ENCODE data around the gene MACROD1. TPM values are rescaled to one million over a fixed set of nuclear protein-coding genes. Genes with fewer than 3 reads are reported as not detected.

The MACROD1 gene
- total RNA-seq, 1 donor from 2014 or later = 19.3 TPM

DNA sequence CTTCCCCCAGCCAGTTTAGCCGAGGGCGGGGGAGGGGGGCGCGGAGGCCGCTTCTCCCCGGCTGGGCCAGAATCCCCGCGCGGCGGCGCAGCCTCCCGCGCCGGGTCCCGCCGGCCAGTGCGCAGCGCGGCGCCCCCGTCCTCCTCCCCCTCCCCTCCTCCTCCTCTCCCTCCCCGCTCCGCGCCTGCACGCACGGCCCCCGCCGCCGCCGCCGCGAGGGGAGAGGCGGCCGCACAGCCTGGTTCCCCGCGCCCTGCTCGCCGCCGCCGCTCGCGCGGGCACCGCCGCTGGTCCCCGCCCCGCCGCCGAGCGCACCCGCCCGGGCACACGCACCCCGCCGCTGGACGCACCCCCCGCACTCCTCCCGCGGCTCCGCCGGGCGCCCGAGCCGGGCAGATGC lies 130.3 kb downstream of the MACROD1 start, which contains the start of gene FLRT1:
Gene FLRT1 (plus strand): TSS at position 356 of the 400 bp plus-strand sequence. CDS start 80,337 bp downstream, outside the sequence.
- DNase-seq (ENCODE audit: low spot score) = no peak

DNA sequence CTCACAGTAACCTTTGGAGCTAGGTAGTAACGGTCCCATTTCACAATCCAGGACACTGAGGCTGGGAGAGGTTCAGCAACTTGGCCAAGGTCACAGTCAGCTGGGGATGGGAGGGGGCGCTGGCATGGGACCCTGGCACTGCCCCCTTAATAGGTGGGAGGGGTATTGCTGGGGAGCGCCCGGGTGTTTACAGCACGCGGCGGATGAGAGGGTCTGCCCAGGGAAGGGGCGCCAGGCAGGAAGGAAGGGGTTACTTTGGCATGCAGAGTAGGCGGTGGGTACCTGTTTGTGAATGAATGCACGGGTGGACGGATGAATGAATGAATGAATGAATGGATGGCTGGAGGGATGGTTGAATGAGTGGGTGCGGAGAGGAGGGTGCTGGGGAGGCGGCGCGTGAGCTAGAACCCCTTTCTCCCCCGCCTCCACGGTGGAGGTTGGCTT lies 130.8 kb downstream of the MACROD1 start:
- no peak for DNase-seq (ENCODE audit: low spot score)

DNA sequence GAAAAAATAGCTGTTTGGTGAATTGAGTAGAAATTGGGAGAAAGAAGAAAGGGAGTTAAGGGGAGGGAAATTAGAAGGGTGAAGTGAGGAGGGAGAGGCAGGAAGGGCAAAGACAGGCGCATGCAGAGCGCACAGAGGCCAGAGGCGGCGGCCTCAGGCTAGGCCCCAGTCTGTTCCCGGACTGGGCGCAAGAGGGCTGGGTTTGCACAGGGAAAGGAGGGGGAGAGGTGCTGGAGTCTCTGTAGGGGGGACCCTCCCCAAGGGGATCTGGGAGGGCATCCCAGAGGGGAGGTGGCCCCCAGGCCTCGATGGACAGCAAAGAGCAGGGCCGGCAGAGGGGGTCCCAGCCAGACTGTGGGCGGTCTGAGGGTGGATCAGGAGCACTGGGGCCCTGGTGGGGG lies 131.5 kb downstream of the MACROD1 start:
- DNase-seq (ENCODE audit: low spot score) = no peak

DNA sequence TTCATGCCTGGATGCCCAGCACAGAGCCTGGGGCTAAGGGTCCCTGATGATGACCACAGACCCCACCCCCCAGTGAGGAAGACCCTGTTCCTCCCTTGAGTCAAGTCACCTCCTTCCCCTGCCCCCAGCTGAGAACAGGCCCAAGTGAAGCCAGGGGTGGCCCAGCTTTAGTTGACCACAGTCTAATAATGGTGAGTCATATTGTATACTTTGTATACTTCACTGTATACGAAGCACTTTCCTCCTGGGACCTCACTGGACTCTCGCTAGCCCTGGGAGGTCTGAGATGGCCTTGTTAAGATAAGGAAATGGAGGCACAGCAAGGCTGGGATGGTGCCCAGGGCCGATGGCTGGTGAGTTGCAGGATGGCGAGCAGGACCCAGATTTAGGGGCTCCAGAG lies 133.9 kb downstream of the MACROD1 start:
- no peak for DNase-seq (ENCODE audit: low spot score)

DNA sequence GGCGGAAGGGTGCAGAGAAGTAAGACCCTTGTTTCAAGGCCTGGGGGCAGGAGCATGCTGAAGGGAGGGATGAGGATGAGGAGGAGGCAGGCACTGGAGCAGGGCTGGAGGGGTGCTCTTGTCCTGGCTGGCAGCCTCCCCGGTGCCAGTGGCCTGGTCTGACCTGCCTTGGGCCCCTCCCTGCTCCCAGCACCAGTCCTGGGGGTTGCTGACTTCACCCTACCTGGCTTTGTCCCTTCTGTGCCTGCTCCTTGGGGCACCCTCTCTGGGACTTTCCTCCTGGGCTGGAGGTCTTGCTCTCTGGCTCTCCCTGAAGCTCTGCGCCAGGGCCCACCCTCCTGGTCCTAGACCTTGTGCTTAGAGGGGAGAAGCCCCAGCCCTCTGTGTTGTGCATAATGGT lies 134.9 kb downstream of the MACROD1 start:
- DNase-seq (ENCODE audit: low spot score) = no peak

DNA sequence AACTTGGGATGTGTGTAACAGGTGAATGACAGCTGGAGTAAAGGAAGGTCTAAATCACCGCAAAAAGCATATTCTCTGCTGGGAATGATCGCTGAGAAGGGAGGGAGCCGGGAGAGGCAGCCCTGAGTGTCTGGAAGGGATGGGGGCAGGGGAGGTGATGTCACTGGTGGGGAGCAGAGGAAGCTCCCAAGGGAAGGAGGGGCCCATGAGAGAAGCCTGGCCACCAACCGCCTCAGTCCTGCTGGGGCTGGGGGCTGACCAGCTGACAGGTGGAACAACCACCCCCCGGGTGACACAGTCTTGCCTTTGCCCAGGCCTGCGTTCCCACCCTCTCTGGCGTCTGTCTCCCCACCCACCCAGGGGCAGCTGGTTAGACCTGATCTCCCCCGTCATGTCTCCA lies 136.1 kb downstream of the MACROD1 start:
- DNase-seq (ENCODE audit: low spot score) = no peak

DNA sequence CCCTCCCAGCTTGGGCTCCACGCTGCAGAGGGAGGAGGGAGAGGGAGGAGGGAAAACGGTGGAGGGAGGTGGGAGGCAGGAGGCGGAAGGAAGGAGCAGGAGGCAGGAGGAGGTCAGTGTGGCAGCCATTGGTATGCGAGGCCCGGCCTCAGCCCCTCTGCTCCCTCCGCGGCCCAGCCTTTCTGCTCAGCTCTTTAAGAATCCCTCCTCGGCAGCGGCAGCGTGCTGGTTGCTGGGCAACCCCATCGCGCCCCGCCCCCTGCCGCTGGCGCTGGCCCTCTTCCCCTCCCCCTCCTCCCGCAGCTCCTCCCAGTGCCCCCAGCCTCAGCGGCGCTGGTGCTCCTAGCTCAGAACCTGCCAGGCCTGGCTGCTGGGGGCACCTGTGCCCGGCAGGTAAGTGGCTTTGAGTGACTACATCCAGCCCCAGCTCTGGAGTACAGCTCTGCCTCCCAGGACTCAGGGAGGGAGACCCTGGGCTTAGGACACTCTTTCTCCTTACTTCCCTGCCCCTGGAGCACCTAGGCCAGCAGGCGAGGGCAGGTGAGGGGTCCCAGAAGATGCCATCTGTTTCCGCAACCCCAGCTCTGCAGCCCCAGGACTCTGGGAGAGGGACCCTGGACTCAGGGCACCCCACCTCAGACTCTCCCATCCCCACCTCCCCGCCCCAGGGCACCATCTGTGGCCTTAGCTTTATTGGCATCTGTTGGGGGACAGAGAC lies 137.4 kb downstream of the MACROD1 start:
- DNase-seq (ENCODE audit: low spot score) = no peak

DNA sequence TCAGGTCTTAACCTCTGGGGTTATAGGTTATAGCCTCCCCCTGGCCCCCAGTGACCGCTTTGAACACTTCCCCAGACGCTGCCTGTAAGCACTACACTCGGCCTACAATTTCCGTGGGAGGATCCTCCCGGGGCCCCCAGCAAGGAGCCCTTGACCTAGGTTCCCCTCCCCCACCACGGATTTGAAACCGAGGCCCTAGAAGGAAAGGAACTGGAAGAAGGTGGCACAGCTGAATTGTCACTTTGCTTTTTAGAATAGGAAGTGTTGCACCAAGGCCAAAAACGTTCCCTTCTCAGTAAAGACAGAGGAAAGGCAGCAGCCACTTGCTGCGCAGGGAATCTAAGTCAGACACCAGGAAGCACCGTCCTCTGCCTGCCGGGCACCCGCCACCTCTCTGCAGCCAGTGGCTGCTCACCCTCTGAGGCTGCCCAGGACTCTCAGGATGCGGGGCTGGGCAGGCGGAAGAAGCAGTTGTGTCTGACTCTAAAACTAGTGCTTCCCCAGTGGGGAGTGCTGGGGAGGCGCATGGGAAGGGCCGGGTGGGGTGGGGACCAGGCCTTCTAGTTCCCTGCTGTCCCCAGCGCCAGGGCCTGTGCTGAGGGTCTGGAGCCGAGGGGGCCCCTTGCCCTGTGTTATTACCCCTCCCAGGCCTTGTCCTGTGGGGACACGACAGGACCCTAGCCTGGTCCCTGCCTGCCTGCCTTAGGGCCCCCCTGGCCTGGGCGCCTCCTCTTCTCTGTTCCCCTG lies 138.1 kb downstream of the MACROD1 start:
- DNase-seq (ENCODE audit: low spot score) = no peak

DNA sequence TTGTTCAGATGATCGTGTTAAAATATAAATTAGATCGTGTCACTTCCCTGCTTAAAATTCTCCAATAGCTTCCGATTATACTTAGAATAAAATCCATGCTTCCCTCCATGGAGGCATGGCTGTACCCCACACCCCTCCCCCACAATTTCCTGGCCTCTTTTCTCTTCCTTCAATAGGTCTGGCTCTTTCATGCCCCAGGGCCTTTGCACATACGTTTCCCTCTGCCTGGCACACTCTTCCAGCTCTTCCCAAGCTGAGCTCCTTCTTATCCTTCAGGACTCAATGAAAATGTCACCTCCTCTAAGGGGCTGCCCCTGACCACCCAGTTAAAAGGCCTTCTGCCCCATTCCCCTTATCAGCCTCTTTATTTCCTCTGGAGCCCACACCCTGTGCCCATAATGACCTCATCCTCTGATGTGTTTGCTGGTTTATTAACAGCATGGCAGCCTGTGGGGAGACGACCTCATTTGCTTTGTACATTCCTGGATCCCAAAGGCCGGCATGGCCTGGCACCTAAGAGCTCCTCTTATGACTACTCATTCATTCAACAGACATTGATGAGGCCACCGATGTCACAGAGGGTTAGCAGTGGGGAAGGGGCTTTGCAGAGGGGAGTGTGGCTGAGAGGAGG lies 139.2 kb downstream of the MACROD1 start:
- DNase-seq (ENCODE audit: low spot score) = no peak

DNA sequence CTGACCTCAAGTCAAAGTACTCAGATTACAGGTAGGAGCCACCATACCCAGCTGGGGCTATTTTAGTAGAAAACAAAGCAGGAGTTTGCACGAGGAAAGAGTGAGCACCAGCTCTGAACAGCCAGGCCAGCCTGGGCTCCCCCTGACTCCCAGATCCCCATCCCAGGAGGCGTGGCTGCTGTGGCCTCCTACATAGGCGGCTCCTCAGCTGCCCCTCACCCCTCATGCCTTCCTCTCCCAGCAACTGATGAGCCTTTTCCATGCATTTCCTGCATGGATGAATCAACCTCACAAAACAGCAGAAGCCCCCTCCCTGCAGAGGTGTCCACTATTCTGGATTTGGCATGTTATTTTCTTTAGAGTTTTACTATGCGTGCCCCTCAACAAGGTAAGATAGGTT lies 140.7 kb downstream of the MACROD1 start:
- DNase-seq (ENCODE audit: low spot score) = no peak

DNA sequence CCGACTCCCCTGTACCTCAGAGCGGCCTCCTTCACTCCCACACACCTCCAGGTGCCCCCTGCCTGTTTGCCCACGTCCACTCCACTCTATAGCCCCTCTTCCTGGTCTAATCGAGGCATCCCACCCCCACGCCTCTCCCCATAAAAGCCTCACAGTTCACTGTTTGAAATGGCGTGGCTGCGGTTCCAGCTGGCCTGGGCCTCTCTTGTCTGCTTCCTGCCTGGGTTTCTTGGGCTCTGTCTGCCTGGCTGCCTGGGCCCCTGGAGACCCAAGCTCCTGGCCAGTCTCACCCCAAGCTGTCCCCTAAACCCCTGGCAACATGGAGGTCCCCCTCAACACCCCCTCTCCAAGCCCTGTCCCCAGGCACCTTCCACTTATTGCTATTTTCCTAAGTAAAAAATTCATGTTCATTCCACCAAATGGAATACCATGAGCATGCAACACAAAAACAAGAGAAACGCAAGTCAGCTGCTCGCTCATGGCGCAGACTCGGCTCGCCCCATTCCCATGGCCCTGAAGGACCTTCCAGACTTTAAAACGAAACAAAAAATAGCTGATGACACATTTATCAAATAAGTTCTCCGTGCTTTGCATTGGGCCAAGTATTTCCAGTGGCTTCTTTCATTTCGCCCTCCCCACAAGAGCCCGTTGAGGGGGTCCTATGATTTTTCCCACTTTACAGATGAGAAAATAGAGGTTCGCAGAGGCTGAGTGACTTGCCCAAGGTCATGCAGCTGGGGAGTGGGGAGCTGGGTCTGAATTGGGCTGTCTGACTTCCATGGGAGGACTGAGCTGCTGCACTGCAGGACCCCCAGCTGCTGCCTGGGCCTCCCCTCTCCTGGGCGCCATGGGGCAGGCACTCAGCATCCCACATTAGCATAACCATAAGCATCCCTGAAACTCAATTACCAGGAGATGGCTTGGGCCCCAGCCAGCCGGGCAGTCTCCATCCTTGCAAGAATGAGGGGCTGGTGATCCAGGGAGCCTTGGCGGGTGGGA lies 141.9 kb downstream of the MACROD1 start:
- no peak for DNase-seq (ENCODE audit: low spot score)

DNA sequence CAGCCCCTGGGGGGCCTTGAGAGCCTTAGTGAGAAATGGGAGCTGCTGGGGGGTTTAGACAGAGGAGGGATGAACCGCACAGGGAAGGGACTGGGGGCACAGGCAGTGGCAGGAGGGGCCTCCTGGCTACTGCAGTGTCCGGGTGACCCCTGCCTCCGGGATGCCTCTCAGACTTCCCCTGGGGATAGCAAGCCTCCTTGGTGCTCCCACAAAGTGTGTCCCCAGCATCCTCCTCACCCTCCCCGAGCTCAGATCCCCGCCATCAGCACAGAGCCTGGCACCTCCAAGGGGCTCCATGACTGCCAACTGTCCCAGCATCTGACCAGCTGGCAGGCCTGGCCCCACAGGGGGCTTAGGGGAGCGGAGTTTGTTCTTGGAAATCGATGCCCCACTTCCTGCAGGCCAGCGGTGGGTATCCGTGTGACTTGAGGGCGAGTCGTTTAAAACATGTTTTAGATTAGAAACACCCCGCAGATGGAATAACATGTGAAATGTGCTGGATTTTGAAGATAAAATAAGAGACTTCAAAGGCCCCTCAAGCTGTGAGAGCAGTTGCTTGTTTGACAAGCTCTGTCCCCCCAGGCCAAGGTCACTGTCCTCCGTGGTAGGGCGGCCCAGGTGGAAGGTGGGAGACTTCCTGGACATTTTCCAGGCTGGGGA lies 143.7 kb downstream of the MACROD1 start:
- DNase-seq (ENCODE audit: low spot score) = no peak

DNA sequence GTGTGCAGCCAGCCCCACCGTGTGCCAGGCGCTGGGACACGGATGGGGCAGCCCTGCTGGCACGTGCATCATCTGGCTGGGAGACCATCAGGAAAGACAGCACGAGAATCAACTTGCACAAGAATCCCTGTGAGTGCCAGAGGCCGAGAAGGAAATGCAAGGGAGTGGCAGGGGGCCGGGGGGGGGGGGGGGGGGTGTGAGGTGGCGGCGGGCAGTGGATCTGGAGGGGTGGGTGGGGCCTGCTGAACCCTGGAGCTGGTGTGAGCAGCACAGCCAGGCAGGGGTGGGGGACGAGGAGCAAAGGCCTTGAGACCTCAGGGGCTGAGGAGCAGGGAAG lies 144.2 kb downstream of the MACROD1 start:
- DNase-seq (ENCODE audit: low spot score) = no peak

DNA sequence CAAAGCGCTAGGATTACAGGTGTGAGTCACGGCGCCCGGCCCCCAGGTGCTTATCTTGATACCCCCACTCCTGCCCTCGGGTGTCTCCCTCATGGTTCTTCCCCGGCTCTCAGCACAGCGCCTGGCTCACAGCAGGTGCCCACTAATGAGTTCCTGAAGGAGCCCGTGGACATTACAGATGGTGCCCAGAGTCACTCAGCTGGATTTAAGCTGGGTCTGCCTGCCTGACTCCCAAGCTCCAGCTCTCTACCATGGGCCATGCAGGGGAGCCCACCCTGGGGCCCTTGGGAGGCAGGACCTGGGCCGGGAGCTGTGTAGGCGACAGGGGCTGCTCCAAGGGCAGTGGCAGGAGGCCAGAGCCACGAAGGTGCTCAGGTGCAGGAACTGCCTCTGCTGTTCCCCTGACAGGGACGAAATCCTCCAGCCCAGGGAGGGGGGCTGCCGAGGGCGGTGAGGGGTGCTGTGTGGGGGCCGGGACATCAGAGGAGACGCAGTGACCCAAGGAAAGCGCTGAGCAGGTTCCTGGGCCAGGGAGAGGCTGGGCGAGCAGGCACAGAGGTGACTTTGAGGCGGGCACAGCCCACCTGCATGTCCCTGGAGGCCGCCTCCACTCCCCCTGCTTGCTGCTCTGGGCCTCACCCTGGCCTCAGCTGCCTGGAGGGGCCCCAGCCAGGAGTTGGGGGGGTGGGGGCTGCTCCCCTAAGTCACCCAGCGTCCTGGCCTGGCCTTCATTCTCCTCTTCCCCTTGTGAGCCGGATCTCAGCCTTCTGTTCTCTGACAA lies 144.7 kb downstream of the MACROD1 start:
- DNase-seq (ENCODE audit: low spot score) = no peak

DNA sequence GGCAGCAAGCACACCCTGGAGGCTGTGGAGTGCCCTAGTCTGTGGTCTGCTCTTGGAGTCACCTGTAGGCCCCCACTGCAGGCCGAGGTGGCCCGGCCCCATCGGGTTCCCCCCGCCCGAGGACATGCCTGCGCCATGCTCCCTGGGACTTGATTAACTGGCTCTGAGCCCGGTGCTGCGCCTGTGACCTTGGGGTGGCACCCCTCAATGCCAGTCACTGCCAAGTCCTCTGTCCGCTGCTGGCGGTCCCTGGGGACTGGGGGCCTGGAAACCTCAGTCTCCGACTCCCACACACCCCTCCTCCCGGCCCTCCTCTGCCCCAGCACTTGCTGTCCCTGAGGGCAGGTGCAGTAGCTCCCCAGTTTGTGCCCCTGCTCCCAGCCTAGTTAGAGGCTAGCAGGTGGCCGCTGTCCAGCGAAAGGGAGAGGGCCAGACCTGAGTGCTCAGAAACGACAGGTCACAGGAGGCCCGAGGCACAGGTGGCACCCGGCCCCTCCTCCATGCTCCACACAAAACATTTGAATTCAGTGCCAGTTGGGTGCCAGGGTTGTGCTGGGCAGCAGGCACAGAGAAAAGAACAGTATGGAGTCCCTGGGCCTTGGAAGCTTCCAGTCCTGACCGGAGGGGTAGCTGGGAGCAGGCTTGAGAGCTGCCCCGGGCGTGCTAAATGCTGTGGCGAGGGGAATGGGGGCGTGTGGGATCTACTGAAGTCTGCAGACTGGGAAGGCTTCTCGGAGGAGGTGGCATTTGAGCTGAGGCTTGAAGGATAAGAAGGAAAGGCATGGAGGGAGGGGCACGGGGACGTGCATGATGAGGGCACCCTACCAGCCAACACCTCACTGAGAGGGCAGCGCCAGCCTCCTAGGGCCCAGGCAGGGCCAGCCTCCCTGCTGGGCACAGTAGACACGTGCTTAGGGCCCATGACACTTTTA lies 146.5 kb downstream of the MACROD1 start:
- DNase-seq (ENCODE audit: low spot score) = no peak

DNA sequence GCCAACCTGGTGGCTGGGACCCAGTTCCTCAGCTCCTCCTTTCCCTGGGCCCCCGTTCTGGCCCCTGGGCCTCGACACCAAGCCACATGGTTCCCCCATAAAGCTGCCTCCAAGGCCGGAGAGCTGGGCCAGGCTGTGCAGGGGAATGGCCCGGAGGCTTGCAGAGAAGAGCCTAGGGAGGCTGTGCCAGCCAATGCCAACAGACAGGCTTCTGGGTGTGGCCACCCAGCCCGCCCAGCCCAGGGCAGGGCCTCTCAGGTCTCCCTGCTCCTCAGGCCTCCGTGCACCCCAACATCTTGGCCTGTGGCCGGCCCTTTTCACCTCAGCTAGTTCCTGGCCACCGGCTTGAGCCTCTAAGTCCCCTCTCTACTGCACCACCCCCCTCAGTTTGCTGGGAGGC lies 147.6 kb downstream of the MACROD1 start:
- no peak for DNase-seq (ENCODE audit: low spot score)

DNA sequence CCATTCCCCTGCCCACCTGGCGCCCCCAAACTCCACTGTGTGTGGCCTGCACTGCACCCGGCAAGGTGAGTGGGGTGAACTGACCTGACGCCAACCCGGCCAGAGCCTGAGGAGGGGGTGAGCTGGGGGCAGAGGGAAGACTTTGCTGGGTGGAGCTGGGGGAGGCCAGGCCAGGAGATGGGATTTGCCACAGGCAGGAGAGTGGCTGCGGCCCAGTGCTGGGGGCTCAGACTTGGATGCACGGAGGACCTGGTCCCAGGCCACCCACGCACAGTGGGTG lies 148.0 kb downstream of the MACROD1 start:
- DNase-seq (ENCODE audit: low spot score) = no peak

DNA sequence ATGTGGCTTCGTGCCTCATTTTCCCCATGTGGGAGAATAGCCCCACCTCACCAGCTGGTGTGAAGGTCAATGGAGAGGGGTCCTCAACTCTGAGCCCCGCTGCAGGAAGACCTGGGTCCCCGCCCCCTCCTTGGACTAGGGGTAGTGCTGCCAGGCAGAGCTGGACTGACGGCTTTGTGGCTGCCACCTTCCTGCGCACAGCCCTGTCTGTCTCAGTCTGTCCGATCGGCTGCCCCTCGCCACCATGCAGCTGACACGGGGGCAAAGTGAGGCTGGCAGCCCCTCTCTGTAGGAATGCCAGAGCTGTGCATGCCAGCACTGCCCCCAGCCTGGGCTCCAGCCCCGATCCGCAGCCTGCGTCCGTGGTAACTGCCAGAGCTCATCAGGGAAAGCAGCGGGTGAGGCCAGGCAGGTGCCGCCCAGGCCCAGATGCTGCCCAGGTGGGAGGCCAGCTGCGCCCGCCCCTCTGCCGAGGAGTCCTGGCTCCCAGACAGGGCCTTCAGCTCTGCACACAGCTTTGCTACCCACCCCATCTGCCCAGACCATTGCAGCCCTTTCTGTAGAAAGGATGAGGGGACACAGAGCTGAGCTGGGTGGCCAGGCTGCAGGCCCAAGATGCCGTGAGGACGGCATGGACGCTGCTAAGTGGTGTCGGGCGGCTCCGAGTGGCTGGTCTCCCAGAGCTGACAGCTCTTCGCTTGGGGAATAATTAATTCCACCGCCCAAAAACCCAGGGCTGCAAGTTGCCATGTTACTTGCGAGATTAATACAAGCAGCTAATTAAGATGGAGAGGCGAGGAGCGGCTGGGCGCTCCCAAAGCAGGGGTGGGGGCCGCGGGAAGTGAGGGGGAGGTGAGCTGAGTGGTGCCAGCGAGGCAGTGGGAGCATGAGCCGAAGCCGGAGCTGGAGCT lies 149.7 kb downstream of the MACROD1 start:
- no peak for DNase-seq (ENCODE audit: low spot score)
